ENCODE results near the gene TNFAIP3. TPM values are rescaled to one million over a fixed set of nuclear protein-coding genes. Genes with fewer than 3 reads are reported as not detected.

The TNFAIP3 gene
- total and polyA plus RNA-seq, 7 experiments from 2014 or later: 66.6 to 2,915 (median 140) TPM

DNA sequence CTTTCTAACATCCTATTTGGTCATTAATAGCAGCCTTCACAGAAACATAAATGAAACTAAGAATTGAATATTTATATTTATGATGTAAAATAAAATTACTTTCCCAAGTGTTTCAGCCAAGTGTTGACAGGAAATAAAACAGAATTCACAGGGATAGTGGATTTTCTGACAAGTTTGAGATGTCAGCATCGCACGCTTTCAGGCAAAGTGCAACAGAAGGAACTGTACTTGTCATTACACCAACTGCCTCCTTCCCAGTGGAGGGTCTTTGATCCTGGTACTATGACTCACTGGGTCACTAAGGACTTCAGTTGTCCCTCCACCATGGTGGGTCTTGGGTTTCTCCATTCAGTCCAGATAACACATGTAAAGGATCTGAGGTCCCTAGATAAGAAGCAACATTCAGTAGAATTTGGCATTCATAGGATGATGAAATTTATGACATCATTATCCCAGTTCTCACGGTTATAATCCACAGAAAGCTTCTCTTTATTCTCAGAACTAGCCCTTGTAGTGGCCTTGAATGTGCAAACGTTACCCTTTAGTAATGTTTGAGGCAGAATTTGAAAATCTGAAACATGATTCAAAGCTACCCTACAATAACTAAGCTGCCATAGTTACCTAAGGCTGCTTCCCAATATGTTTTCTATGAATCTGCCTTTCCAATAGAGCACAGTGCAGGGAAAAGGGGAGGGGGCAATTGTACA is 3.8 kb upstream of the TNFAIP3 start:
- peaks cover 0 to 5% of the 10 kb centered on the region in 2 donors for H3K4me1 ChIP-seq (ENCODE audit: control insufficient read depth in 2 of 2, insufficient read depth in 2 of 2, low read length in 2 of 2)
- no peak overlapping the region for H3K4me3 ChIP-seq (ENCODE audit: low read length)
- Mint-ChIP-seq H3K36me3 (peaks cover 4 to 26% (median 14%) of the 10 kb centered on the region in 5 donors), H3K9me3 (peaks cover 0 to 4% (median 0%) of the 10 kb centered on the region in 11 donors), H3K4me3 (no peak overlapping the region), H3K27ac (no peak overlapping the region), H3K27me3 (no peaks in the 10 kb centered on the region), H3K4me1 (peaks cover 6 to 48% (median 40%) of the 10 kb centered on the region in 7 donors)
- H3K9me3 ChIP-seq (ENCODE audit: control insufficient read depth in 2 of 3, low read length in 3 of 3): no peaks in the 10 kb centered on the region
- H3K27ac ChIP-seq (ENCODE audit: low read depth, low read length): no peak overlapping the region
- no peak for DNase-seq
- H3K27me3 ChIP-seq (ENCODE audit: control insufficient read depth in 2 of 2, insufficient read depth in 2 of 2, low read length in 2 of 2): no peaks in the 10 kb centered on the region
- ChIA-PET POLR2A (interaction anchor here (0.8 kb wide), 1 partner anchor 39 kb away, joined by 3 read pairs; no protein-coding TSS in a partner anchor), CTCF (interaction anchor here (0.5 to 3.4 kb wide), 6 partner anchors 38 to 468 kb away, joined by 3 to 22 read pairs (median 4); no protein-coding TSS in a partner anchor)
- intact Hi-C loops (cut with micrococcal nuclease): loop anchor here in 1 of 2 donors (10.0 kb wide), 1 partner anchor 1512 kb away; the partner anchor contains the start of gene CITED2
- ATAC-seq: no peak
- peaks cover 0 to 11% (median 0%) of the 10 kb centered on the region in 3 experiments for H3K36me3 ChIP-seq (ENCODE audit: control insufficient read depth in 2 of 3, insufficient read depth in 3 of 3, low read length in 3 of 3)

DNA sequence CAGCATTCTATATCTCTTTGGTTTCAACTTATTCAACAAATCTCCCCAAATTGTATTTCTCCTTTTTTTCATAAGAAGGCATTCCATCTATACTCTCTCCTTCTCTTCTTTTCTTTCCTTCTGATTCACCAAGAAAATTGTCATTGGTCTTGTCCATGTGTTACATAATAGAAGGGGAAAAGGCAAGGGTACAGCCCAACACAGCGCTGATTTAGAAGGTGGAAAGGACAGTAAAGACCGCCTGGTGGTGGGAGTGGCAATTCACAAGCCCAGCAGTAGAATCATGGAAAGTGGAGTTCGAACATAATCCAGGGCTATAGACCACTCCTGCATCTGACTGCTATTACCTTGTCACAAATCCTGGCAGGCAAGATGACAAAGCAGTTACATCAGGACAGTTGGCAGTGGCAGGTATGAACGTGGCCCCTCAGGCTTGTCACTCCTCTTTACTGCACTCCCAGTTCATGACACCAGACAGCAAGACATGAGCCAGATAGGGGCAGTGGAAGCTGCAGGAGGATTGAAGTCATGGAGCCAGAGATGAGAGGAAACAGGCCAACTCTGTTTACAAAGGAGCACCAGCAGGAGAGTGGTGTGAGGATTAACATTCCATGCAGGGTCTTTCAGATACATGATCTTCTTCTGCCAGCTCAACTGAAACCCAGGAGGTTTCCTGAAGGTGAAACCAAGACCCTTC is 2.1 kb upstream of the TNFAIP3 start:
- DNase-seq (no peak), ATAC-seq (no peak)
- Mint-ChIP-seq H3K27ac (peak overlapping the region in 7 of 9 donors; percentile 34 to 99 (median 97)), H3K4me3 (peak overlapping the region in 4 of 10 donors; percentile 38 to 58 (median 54)), H3K4me1 (peaks cover 17 to 63% (median 54%) of the 10 kb centered on the region in 7 donors), H3K36me3 (peaks cover 4 to 30% (median 21%) of the 10 kb centered on the region in 5 donors), H3K27me3 (no peaks in the 10 kb centered on the region), H3K9me3 (peaks cover 0 to 6% (median 0%) of the 10 kb centered on the region in 11 donors)
- Histone ChIP-seq H3K27me3 (ENCODE audit: control insufficient read depth in 2 of 2, insufficient read depth in 2 of 2, low read length in 2 of 2) (no peaks in the 10 kb centered on the region), H3K9me3 (ENCODE audit: control insufficient read depth in 2 of 3, low read length in 3 of 3) (no peaks in the 10 kb centered on the region), H3K36me3 (ENCODE audit: control insufficient read depth in 2 of 3, insufficient read depth in 3 of 3, low read length in 3 of 3) (peaks cover 0 to 13% (median 0%) of the 10 kb centered on the region in 3 experiments), H3K4me1 (ENCODE audit: control insufficient read depth in 2 of 2, insufficient read depth in 2 of 2, low read length in 2 of 2) (peaks cover 7 to 10% of the 10 kb centered on the region in 2 donors), H3K4me3 (ENCODE audit: low read length) (no peak overlapping the region), H3K27ac (ENCODE audit: low read depth, low read length) (peak overlapping the region; percentile 10)
- ChIA-PET CTCF (interaction anchor here (0.7 to 5.1 kb wide), 3 partner anchors 45 to 157 kb away, joined by 3 to 74 read pairs (median 4); no protein-coding TSS in a partner anchor), POLR2A (interaction anchor here (4.0 to 4.2 kb wide), 2 partner anchors 41 to 65 kb away, joined by 59 to 89 read pairs; no protein-coding TSS in a partner anchor)
- intact Hi-C loops (cut with micrococcal nuclease): loop anchor here (1.0 to 10.0 kb wide), 5 partner anchors 9 to 1510 kb away; partner anchors contain the start of genes CCDC28A (in 1 of the 2), CITED2 (in 1 of the 2), HEBP2 (in 1 of the 2) and IFNGR1 (in 1 of the 2)

DNA sequence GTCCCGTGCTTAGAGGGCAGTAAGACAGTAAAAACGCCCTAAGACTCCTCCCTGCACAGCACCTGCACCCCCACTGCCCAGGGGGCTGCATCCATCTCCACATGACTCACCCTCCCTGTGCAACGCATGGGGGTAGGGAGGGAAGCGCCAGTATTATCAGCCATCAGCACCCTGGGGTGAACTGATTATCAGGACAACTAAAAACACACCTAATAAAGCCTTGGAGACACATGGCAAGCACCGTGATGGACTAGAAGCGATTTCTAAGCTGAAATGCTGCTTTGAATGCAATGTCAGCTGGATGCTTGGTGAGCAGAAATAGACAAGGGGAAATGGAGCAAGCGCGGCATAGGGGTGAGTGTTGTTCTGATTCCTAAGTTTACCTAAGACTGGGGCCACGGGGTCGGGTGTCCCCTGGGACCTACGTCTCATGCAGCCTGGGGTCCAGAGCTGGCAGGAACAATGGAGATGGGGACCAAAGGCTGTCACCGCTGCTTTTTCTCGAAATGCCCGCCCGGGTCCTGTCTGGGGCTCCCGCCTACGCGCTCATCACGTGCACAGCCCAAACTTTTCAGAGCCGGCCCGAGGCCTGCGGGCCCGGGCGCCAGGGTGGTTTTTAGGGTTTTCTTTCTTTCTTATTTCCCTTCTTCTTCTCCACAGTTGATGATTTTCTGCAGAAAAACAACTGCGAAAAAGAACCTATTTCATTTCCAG is 702 bp upstream of the TNFAIP3 start:
- H3K4me1 ChIP-seq (ENCODE audit: control insufficient read depth in 2 of 2, insufficient read depth in 2 of 2, low read length in 2 of 2): peaks cover 7 to 20% of the 10 kb centered on the region in 2 donors
- Mint-ChIP-seq H3K27ac (peak overlapping the region; percentile 88 to 99 (median 97)), H3K27me3 (no peaks in the 10 kb centered on the region), H3K36me3 (peaks cover 8 to 34% (median 20%) of the 10 kb centered on the region in 5 donors), H3K4me1 (peaks cover 30 to 72% (median 56%) of the 10 kb centered on the region in 7 donors), H3K4me3 (peak overlapping the region; percentile 87 to 98 (median 93)), H3K9me3 (peaks cover 0 to 6% (median 0%) of the 10 kb centered on the region in 11 donors)
- peak overlapping the region; percentile 86 for H3K27ac ChIP-seq (ENCODE audit: low read depth, low read length)
- H3K9me3 ChIP-seq (ENCODE audit: control insufficient read depth in 2 of 3, low read length in 3 of 3): no peaks in the 10 kb centered on the region
- intact Hi-C loops (cut with micrococcal nuclease): loop anchor here (1.0 to 10.0 kb wide), 7 partner anchors 38 to 1578 kb away; partner anchors contain the start of genes BCLAF1 (in 1 of the 2), CCDC28A (in 1 of the 2), CITED2 (in 1 of the 2) and HEBP2 (in 1 of the 2)
- H3K36me3 ChIP-seq (ENCODE audit: control insufficient read depth in 2 of 3, insufficient read depth in 3 of 3, low read length in 3 of 3): peaks cover 0 to 17% (median 0%) of the 10 kb centered on the region in 3 experiments
- ATAC-seq (peak; percentile 36), DNase-seq (peak in 1 of 9 donors; percentile 39)
- H3K27me3 ChIP-seq (ENCODE audit: control insufficient read depth in 2 of 2, insufficient read depth in 2 of 2, low read length in 2 of 2): no peaks in the 10 kb centered on the region
- POLR2A ChIA-PET: interaction anchor here (0.6 to 8.3 kb wide), 20 partner anchors 14 to 907 kb away, joined by 3 to 105 read pairs (median 6); partner anchors contain the start of gene CCDC28A
- H3K4me3 ChIP-seq (ENCODE audit: low read length): peak overlapping the region; percentile 71
- CTCF ChIA-PET: interaction anchor here (0.6 to 5.1 kb wide), 12 partner anchors 41 to 166 kb away, joined by 3 to 74 read pairs (median 10); no protein-coding TSS in a partner anchor

DNA sequence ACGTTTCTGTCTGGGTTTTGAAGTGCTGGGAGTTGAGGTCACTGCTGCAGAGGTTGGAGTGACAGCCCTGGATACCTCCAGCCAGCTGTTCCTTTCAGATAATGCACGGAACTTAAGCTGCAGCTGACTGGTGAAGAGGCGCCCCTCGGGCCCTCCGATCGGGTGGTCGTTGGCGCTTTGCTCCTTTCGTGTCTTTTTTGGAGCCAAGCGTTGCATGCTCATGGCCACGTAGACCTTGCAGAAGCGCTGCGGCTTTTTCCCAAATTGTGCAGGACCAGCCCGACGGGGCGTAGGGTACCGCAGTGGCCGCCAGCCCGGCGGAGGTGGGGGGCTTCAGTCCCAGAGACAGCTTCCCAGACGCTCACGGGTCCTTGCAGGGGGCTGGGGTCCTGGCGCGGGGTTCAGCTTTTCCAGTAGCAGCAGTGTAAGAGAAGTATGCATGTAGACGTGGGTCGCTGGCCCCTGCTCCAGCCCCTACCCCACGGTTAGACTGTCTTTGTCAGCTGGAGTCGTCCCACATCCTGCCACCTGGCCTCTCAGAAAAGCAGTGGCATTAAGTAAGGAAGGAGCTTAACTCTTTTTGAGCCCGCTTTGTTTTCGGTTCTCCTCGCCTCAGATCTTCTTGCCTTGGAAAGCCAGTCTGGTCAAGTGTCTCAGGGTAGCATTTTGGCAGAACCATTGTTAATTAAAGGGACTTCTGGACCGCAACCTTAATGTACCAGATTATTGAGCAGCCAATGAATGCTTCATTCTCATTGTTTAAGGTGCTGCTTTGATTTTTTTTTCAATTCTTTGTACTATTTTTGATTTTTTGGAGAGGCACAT is 838 bp downstream of the TNFAIP3 start:
- H3K4me3 Mint-ChIP-seq: peak overlapping the region; percentile 88 to 98 (median 94)
- Histone ChIP-seq H3K36me3 (ENCODE audit: control insufficient read depth in 2 of 3, insufficient read depth in 3 of 3, low read length in 3 of 3) (peaks cover 0 to 30% (median 10%) of the 10 kb centered on the region in 3 experiments), H3K4me1 (ENCODE audit: control insufficient read depth in 2 of 2, insufficient read depth in 2 of 2, low read length in 2 of 2) (peaks cover 21 to 35% of the 10 kb centered on the region in 2 donors), H3K27ac (ENCODE audit: low read depth, low read length) (peak overlapping the region; percentile 99), H3K4me3 (ENCODE audit: low read length) (peak overlapping the region; percentile 96), H3K27me3 (ENCODE audit: control insufficient read depth in 2 of 2, insufficient read depth in 2 of 2, low read length in 2 of 2) (no peaks in the 10 kb centered on the region), H3K9me3 (ENCODE audit: control insufficient read depth in 2 of 3, low read length in 3 of 3) (no peaks in the 10 kb centered on the region)
- intact Hi-C loops (cut with micrococcal nuclease): loop anchor here (1.0 to 10.0 kb wide), 19 partner anchors 37 to 1579 kb away; partner anchors contain the start of genes CCDC28A (in 2 of the 2), BCLAF1 (in 1 of the 2), CITED2 (in 1 of the 2) and HEBP2 (in 1 of the 2)
- no peaks in the 10 kb centered on the region for H3K27me3 Mint-ChIP-seq
- ChIA-PET POLR2A (interaction anchor here (0.6 to 8.3 kb wide), 30 partner anchors 13 to 351 kb away, joined by 3 to 105 read pairs (median 5); no protein-coding TSS in a partner anchor), CTCF (interaction anchor here (0.6 to 5.1 kb wide), 24 partner anchors 9 to 415 kb away, joined by 3 to 74 read pairs (median 4); no protein-coding TSS in a partner anchor)
- ATAC-seq (no peak), DNase-seq (peak; percentile 48 to 76 (median 68))
- peaks cover 0 to 6% (median 0%) of the 10 kb centered on the region in 11 donors for H3K9me3 Mint-ChIP-seq
- H3K4me1 Mint-ChIP-seq: peaks cover 45 to 73% (median 60%) of the 10 kb centered on the region in 7 donors
- peak overlapping the region; percentile 89 to 100 (median 99) for H3K27ac Mint-ChIP-seq
- H3K36me3 Mint-ChIP-seq: peaks cover 8 to 44% (median 27%) of the 10 kb centered on the region in 5 donors

Measured in naive thymus-derived CD4-positive, alpha-beta T cell (primary cell).